ENCODE results near the gene ZNF124.

- TF ChIP-seq CTCF (IDR thresholded peaks at IDR 0.05), result no peak
- TF ChIP-seq POLR2A (IDR thresholded peaks at IDR 0.05), result no peak
Observed at GRCh38 chr1:247121382-247121781, 50.4 kb downstream of the ZNF124 start.
